ENCODE results near the gene KSR1.

DNA sequence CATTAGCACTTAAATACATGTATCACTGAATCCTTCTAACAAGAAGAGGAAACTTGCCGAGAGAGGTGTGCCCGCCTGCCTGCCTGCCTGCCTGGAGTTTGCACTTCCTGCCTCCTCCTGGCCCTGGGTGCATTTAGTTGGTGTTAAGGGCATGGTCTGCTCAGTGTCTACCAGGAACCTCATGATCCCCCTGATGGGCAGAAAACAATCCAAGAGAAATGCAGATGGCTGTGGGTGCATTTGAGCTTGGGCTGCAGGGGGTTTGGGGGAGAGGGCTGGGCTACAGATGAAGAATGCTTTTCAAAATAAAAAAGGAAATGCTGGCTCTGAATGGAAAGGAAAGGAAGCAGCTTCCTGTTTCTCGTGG lies 10.1 kb downstream of the KSR1 start:
- TF ChIP-seq CREB1 (IDR thresholded peaks at IDR 0.05; ENCODE audit: low read depth) (no peak), TCF12 (IDR thresholded peaks at IDR 0.05; ENCODE audit: low read depth) (no peak), RAD21 (IDR thresholded peaks at IDR 0.05; ENCODE audit: low read depth) (no peak), TEAD4 (IDR thresholded peaks at IDR 0.05) (no peak), CEBPB (IDR thresholded peaks at IDR 0.05) (no peak), TAF1 (IDR thresholded peaks at IDR 0.05; ENCODE audit: low read depth) (no peak)
- TF ChIP-seq, protein P1, sequence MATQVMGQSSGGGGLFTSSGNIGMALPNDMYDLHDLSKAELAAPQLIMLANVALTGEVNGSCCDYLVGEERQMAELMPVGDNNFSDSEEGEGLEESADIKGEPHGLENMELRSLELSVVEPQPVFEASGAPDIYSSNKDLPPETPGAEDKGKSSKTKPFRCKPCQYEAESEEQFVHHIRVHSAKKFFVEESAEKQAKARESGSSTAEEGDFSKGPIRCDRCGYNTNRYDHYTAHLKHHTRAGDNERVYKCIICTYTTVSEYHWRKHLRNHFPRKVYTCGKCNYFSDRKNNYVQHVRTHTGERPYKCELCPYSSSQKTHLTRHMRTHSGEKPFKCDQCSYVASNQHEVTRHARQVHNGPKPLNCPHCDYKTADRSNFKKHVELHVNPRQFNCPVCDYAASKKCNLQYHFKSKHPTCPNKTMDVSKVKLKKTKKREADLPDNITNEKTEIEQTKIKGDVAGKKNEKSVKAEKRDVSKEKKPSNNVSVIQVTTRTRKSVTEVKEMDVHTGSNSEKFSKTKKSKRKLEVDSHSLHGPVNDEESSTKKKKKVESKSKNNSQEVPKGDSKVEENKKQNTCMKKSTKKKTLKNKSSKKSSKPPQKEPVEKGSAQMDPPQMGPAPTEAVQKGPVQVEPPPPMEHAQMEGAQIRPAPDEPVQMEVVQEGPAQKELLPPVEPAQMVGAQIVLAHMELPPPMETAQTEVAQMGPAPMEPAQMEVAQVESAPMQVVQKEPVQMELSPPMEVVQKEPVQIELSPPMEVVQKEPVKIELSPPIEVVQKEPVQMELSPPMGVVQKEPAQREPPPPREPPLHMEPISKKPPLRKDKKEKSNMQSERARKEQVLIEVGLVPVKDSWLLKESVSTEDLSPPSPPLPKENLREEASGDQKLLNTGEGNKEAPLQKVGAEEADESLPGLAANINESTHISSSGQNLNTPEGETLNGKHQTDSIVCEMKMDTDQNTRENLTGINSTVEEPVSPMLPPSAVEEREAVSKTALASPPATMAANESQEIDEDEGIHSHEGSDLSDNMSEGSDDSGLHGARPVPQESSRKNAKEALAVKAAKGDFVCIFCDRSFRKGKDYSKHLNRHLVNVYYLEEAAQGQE (IDR thresholded peaks at IDR 0.05; ENCODE audit: low read depth) = no peak
- TF ChIP-seq, protein P2, sequence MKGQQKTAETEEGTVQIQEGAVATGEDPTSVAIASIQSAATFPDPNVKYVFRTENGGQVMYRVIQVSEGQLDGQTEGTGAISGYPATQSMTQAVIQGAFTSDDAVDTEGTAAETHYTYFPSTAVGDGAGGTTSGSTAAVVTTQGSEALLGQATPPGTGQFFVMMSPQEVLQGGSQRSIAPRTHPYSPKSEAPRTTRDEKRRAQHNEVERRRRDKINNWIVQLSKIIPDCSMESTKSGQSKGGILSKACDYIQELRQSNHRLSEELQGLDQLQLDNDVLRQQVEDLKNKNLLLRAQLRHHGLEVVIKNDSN (IDR thresholded peaks at IDR 0.05) = no peak
- TF ChIP-seq, protein P3, sequence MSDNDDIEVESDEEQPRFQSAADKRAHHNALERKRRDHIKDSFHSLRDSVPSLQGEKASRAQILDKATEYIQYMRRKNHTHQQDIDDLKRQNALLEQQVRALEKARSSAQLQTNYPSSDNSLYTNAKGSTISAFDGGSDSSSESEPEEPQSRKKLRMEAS (IDR thresholded peaks at IDR 0.05) = no peak
